Sigmoid colon (tissue), 4 donors: ENCODE data around the gene KIAA0513.

Experiments used
- CTCF ChIP-seq, 4 experiments: fragments of 450-650 bp in 3 of 4; fragments of 200-600 bp in 1 of 4; IDR thresholded peaks; one replicate each; pipeline ENCODE4 v1.5.1; 2016 to 2019; ENCODE audit warnings: antibody characterized with exemption in 4 of 4, mild to moderate bottlenecking in 3 of 4, moderate library complexity in 2 of 4
- EP300 ChIP-seq, 4 donors: sonication (generic); formaldehyde crosslinking; IDR thresholded peaks; one replicate each; pipeline ENCODE4 v1.6.1; 2017; ENCODE audit warnings: antibody characterized with exemption in 4 of 4
- POLR2A ChIP-seq, 2 donors: fragments of 450-650 bp; IDR thresholded peaks; one replicate each; pipeline ENCODE4 v1.6.1; 2016; ENCODE audit warnings: antibody characterized with exemption in 2 of 2, mild to moderate bottlenecking in 2 of 2, moderate library complexity in 2 of 2
- POLR2AphosphoS5 ChIP-seq, 4 donors: sonication (generic); formaldehyde crosslinking; IDR thresholded peaks; one replicate each; pipeline ENCODE4 v1.6.1; 2017; ENCODE audit warnings: antibody characterized with exemption in 4 of 4

- no peak for TF ChIP-seq CTCF (IDR thresholded peaks at IDR 0.05)
- no peak for TF ChIP-seq EP300 (IDR thresholded peaks at IDR 0.05)
- no peak for TF ChIP-seq POLR2A (IDR thresholded peaks at IDR 0.05)
- no peak for TF ChIP-seq POLR2AphosphoS5 (IDR thresholded peaks at IDR 0.05)
Measured at GRCh38 chr16:85067426-85067825, 39.8 kb downstream of the KIAA0513 start.
